ENCODE results near the gene KREMEN1. TPM values are rescaled to one million over a fixed set of nuclear protein-coding genes. Genes with fewer than 3 reads are reported as not detected.
"Not testable (repeated sequence)": the region's sequence is repeated elsewhere in the genome, so short reads cannot be mapped to it uniquely, and the experiment has no call there.

The KREMEN1 gene
- total and polyA plus RNA-seq, 4 donors = 1.2 to 22.6 (median 3.8) TPM

GRCh38 chr22:29082826-29083545, 10.2 kb downstream of the KREMEN1 start:
- Histone ChIP-seq H3K4me1 (ENCODE audit: control insufficient read depth in 4 of 4, insufficient read depth in 4 of 4, low read length in 3 of 4) (peaks cover 2 to 23% (median 20%) of the 10 kb centered on the region in 4 donors), H3K27me3 (ENCODE audit: control insufficient read depth in 4 of 4, insufficient read depth in 4 of 4, low read length in 3 of 4) (no peaks in the 10 kb centered on the region), H3K9me3 (ENCODE audit: control insufficient read depth in 4 of 4, low read length in 3 of 4) (no peaks in the 10 kb centered on the region), H3K4me3 (ENCODE audit: low read depth in 1 of 3, low read length in 3 of 3) (no peak overlapping the region), H3K36me3 (ENCODE audit: control insufficient read depth in 4 of 4, insufficient read depth in 3 of 4, low read depth in 1 of 4, low read length in 3 of 4) (no peaks in the 10 kb centered on the region), H3K27ac (ENCODE audit: low read depth in 1 of 2, low read length in 2 of 2) (no peak overlapping the region), H3K9ac (ENCODE audit: low read depth in 1 of 2, low read length in 2 of 2) (no peak overlapping the region)
- no peak for DNase-seq (ENCODE audit: low spot score)
- 93% methylated on average over 7 of the region's 7 CpGs for WGBS
- TF ChIP-seq RXRA (IDR thresholded peaks at IDR 0.05) (no peak), TAF1 (conservative IDR thresholded peaks at IDR 0.05) (no peak), NR2F2 (IDR thresholded peaks at IDR 0.05) (no peak), ATF3 (IDR thresholded peaks at IDR 0.05) (no peak), FOXA1 (IDR thresholded peaks at IDR 0.05) (no peak), RAD21 (IDR thresholded peaks at IDR 0.05) (no peak), HNF4G (IDR thresholded peaks at IDR 0.05) (no peak)

GRCh38 chr22:29083576-29083932, 10.7 kb downstream of the KREMEN1 start:
- not testable (repeated sequence) for H3K27me3 ChIP-seq (ENCODE audit: control insufficient read depth in 4 of 4, insufficient read depth in 4 of 4, low read length in 3 of 4); DNase-seq (ENCODE audit: low spot score); H3K27ac ChIP-seq (ENCODE audit: low read depth in 1 of 2, low read length in 2 of 2); H3K9ac ChIP-seq (ENCODE audit: low read depth in 1 of 2, low read length in 2 of 2); H3K4me3 ChIP-seq (ENCODE audit: low read depth in 1 of 3, low read length in 3 of 3); H3K9me3 ChIP-seq (ENCODE audit: control insufficient read depth in 4 of 4, low read length in 3 of 4); H3K36me3 ChIP-seq (ENCODE audit: control insufficient read depth in 4 of 4, insufficient read depth in 3 of 4, low read depth in 1 of 4, low read length in 3 of 4)
- peaks cover 2 to 22% (median 20%) of the 10 kb centered on the region in 4 donors for H3K4me1 ChIP-seq (ENCODE audit: control insufficient read depth in 4 of 4, insufficient read depth in 4 of 4, low read length in 3 of 4)
- 96% methylated on average over 7 of the region's 7 CpGs for whole genome bisulfite sequencing

GRCh38 chr22:29083933-29084591, 11.2 kb downstream of the KREMEN1 start:
- no peak overlapping the region for H3K9ac ChIP-seq (ENCODE audit: low read depth in 1 of 2, low read length in 2 of 2)
- H3K4me3 ChIP-seq (ENCODE audit: low read depth in 1 of 3, low read length in 3 of 3) = no peak overlapping the region
- no peaks in the 10 kb centered on the region for H3K27me3 ChIP-seq (ENCODE audit: control insufficient read depth in 4 of 4, insufficient read depth in 4 of 4, low read length in 3 of 4)
- TF ChIP-seq REST (IDR thresholded peaks at IDR 0.05) (no peak), CTCF (IDR thresholded peaks at IDR 0.05; ENCODE audit: low read depth, low read length, missing input control) (no peak), JUND (IDR thresholded peaks at IDR 0.05) (no peak)
- peaks cover 2 to 22% (median 20%) of the 10 kb centered on the region in 4 donors for H3K4me1 ChIP-seq (ENCODE audit: control insufficient read depth in 4 of 4, insufficient read depth in 4 of 4, low read length in 3 of 4)
- no peak for DNase-seq (ENCODE audit: low spot score)
- H3K9me3 ChIP-seq (ENCODE audit: control insufficient read depth in 4 of 4, low read length in 3 of 4) = no peaks in the 10 kb centered on the region
- no peak overlapping the region for H3K27ac ChIP-seq (ENCODE audit: low read depth in 1 of 2, low read length in 2 of 2)
- no peaks in the 10 kb centered on the region for H3K36me3 ChIP-seq (ENCODE audit: control insufficient read depth in 4 of 4, insufficient read depth in 3 of 4, low read depth in 1 of 4, low read length in 3 of 4)
- 78% methylated on average over 5 of the region's 5 CpGs for WGBS

Measured in liver (tissue), 9 donors.